GM20000 (cell line): Measurements from ENCODE around the gene VPREB3.

Experiments used
- DNase-seq: peaks from one replicate; pipeline ENCODE4 v3.0.0; 2012; ENCODE audit warnings: low spot score
- TF ChIP-seq, protein P1 (sequence below): IDR thresholded peaks from 2 replicates; pipeline ENCODE4 v1.5.1; 2012; ENCODE audit warnings: mild to moderate bottlenecking, control low read depth; ENCODE audit errors: extremely low read depth, missing control alignments

Gene VPREB3

DNA sequence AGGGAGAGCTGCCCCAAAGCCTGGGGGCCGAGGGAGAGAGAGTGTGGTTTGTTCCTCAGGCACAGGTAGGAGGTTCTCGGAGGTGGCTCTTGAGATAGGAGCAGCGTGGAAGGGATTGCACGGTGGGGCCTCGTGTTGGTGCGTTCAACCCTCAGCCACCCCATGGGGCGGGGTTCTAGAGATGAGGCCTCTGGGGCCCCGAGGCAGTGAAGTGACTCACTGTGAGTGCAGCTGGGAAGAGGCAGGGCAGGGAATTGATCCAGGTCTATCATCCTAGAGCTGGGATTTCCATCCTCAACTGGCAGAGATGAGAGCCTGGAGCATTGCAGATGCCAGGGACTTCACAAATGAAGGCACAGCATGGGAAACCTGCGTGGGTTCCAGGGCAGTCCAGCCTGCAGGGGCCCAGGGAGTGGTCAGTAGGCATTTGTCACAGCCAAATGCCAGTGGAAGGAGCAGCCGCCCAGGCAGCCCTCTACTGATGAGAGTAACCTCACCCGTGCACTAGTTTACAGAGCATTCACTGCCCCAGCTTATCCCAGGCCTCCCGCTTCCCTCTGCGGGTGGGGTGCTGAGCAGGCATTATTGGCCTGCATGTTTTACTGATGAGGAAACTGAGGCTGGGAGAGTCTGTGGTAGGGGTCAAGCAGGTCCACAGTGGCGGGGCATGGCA lies 27.4 kb upstream of the VPREB3 start:
- TF ChIP-seq, protein P1, sequence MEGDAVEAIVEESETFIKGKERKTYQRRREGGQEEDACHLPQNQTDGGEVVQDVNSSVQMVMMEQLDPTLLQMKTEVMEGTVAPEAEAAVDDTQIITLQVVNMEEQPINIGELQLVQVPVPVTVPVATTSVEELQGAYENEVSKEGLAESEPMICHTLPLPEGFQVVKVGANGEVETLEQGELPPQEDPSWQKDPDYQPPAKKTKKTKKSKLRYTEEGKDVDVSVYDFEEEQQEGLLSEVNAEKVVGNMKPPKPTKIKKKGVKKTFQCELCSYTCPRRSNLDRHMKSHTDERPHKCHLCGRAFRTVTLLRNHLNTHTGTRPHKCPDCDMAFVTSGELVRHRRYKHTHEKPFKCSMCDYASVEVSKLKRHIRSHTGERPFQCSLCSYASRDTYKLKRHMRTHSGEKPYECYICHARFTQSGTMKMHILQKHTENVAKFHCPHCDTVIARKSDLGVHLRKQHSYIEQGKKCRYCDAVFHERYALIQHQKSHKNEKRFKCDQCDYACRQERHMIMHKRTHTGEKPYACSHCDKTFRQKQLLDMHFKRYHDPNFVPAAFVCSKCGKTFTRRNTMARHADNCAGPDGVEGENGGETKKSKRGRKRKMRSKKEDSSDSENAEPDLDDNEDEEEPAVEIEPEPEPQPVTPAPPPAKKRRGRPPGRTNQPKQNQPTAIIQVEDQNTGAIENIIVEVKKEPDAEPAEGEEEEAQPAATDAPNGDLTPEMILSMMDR = no peak
- DNase-seq = no peak

DNA sequence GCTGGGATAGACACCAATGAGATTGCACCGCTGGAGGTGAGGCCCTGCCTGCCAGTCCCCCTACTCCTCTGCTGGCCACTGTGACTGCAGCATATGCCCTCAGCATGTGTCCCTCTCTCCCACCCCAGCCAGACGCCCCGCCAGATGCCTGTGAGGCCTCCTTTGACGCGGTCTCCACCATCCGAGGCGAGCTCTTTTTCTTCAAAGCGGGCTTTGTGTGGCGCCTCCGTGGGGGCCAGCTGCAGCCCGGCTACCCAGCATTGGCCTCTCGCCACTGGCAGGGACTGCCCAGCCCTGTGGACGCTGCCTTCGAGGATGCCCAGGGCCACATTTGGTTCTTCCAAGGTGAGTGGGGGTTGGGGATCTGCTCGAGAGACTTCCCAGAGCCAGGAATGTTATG lies 26.8 kb upstream of the VPREB3 start:
- TF ChIP-seq, protein P1 = no peak
- no peak for DNase-seq

DNA sequence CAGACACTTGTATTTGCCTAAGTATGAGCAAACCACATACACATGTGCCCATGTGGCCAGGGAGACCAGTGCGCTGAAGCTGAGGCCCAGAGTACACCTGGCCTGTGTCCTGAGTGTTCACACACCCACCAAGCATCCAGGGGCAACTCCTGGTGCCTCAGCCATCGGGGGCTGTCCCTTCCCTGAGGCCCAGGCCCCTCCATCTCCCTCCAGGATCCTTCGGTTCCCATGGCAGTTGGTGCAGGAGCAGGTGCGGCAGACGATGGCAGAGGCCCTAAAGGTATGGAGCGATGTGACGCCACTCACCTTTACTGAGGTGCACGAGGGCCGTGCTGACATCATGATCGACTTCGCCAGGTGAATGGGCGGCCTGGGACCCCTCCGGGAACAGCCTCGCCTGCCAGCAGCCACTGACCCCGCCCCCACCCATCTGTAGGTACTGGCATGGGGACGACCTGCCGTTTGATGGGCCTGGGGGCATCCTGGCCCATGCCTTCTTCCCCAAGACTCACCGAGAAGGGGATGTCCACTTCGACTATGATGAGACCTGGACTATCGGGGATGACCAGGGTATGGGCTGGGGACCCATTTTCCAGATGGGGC lies 26.0 kb upstream of the VPREB3 start:
- TF ChIP-seq, protein P1 = no peak
- DNase-seq = no peak

DNA sequence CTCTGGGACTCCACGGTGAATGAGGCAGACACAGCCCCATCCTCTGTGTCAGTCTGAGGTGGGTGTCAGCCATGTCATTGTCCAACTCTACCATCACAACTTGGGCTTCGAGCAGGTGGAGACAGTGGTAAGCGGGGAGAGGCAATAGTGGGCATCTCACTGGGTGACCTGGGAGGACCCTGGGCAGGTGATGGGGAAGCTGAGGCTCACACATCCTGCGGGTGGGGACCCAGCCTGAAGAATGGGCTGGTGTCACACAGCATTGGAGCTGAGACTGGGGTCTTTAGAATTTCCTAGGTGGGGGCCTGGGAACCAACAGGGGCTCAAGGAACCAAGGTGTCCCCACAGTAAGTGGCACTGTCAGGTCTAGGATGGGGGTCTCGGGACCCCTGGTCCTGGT lies 25.5 kb upstream of the VPREB3 start:
- DNase-seq = no peak
- TF ChIP-seq, protein P1 = no peak

DNA sequence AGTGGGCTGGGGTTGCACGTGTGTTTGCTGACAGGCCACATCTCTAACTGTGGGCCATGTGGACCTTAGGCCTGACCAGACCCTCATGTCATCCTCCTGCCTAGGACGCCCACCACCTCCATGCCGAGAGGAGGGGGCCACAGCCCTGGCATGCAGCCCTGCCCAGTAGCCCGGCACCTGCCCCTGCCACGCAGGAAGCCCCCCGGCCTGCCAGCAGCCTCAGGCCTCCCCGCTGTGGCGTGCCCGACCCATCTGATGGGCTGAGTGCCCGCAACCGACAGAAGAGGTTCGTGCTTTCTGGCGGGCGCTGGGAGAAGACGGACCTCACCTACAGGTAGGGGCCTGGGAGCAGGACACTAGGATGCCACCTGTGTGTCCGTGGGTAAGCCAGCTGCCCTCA lies 24.9 kb upstream of the VPREB3 start:
- DNase-seq = no peak
- TF ChIP-seq, protein P1 = no peak

DNA sequence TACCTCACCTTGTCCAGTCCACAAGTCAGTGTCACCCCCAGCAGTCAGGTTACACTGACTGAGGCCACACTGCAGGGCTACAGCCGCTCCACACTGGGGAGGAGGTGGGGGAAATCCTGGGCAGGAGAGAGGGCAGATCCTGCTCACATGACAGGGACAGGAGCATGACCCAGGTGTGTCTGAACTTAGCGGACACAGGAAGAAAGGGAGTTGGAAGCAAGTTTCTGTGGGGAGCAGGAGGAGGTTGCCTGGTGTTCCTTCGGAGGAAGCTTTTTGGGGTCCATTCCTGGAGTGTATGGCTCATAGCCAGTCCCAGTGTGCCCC lies 24.3 kb upstream of the VPREB3 start:
- peak; percentile 19 for DNase-seq
- TF ChIP-seq, protein P1 = no peak

DNA sequence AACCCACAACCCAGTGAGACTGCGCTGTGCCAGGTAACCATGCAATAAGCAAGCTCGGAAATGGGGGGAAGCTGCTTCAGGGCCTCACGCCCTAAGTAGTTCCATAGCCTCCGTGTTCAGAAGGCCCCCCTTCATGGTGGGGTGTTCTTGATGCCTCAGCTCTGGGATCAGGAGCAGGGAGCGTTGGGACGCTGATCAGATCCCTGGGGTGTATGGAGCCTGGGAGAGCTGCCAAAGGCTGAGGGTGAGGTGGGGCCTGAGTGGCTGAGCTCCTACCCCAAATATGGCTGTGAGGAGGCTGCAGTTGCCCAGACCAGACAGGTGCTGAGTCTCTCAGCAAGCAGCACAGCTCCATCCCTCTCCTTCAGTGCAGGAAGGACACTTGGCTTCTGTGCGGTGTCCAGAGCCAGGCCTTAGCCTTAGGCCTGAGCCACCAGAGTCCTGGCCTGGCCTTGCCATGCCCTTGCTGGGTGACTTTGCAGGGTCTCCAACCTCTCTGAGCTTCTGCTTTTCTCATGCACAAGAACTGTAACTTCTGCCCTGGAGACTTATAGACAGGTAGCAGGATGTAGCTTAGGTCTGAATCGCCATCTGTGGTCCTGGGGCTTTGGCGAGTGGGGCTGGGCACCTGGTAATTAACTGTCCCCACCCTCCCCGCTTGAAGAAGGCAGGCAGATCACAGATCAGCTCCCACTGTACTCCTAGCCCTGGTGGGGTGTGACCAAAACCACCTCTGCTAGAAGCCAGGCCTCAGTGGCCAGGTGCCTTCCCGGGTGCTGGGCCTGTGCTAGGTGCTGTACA lies 23.8 kb upstream of the VPREB3 start:
- TF ChIP-seq, protein P1 = no peak
- DNase-seq = no peak
